Measurements from ENCODE around the gene SUN1.
"Not testable (repeated sequence)": the region's sequence is repeated elsewhere in the genome, so short reads cannot be mapped to it uniquely, and the experiment has no call there.

Gene SUN1

GRCh38 chr7:798921-799470 is 33.3 kb upstream of the SUN1 start:
- no peaks in the 10 kb centered on the region for H3K36me3 ChIP-seq (ENCODE audit: insufficient read depth, low read length)

GRCh38 chr7:800692-801091 is 31.6 kb upstream of the SUN1 start:
- Histone ChIP-seq H3K9ac (ENCODE audit: low read depth, low read length) (no peak overlapping the region), H3K9me3 (ENCODE audit: control insufficient read depth, insufficient read depth, low read length) (no peaks in the 10 kb centered on the region), H3K36me3 (ENCODE audit: insufficient read depth, low read length) (no peaks in the 10 kb centered on the region), H3K4me1 (ENCODE audit: insufficient read depth, low read length) (no peaks in the 10 kb centered on the region)

More at GRCh38 chr7:798921-799470, 33.3 kb upstream of the SUN1 start:
- no peaks in the 10 kb centered on the region for H3K4me1 ChIP-seq (ENCODE audit: insufficient read depth, low read length)
- no peak overlapping the region for H3K9ac ChIP-seq (ENCODE audit: low read depth, low read length)
- no peaks in the 10 kb centered on the region for H3K9me3 ChIP-seq (ENCODE audit: control insufficient read depth, insufficient read depth, low read length)

GRCh38 chr7:801351-801750 is 30.9 kb upstream of the SUN1 start:
- H3K9ac ChIP-seq (ENCODE audit: low read depth, low read length); H3K9me3 ChIP-seq (ENCODE audit: control insufficient read depth, insufficient read depth, low read length); H3K36me3 ChIP-seq (ENCODE audit: insufficient read depth, low read length); H3K4me1 ChIP-seq (ENCODE audit: insufficient read depth, low read length): not testable (repeated sequence)

GRCh38 chr7:801940-802381 is 30.3 kb upstream of the SUN1 start:
- H3K9me3 ChIP-seq (ENCODE audit: control insufficient read depth, insufficient read depth, low read length) = no peaks in the 10 kb centered on the region
- H3K4me1 ChIP-seq (ENCODE audit: insufficient read depth, low read length) = no peaks in the 10 kb centered on the region
- H3K36me3 ChIP-seq (ENCODE audit: insufficient read depth, low read length) = no peaks in the 10 kb centered on the region
- H3K9ac ChIP-seq (ENCODE audit: low read depth, low read length) = no peak overlapping the region

GRCh38 chr7:802500-803242 is 29.6 kb upstream of the SUN1 start:
- no peaks in the 10 kb centered on the region for H3K9me3 ChIP-seq (ENCODE audit: control insufficient read depth, insufficient read depth, low read length)
- H3K4me1 ChIP-seq (ENCODE audit: insufficient read depth, low read length) = no peaks in the 10 kb centered on the region
- H3K9ac ChIP-seq (ENCODE audit: low read depth, low read length) = no peak overlapping the region
- H3K36me3 ChIP-seq (ENCODE audit: insufficient read depth, low read length) = no peaks in the 10 kb centered on the region

GRCh38 chr7:803243-803635 is 29.0 kb upstream of the SUN1 start:
- no peaks in the 10 kb centered on the region for H3K4me1 ChIP-seq (ENCODE audit: insufficient read depth, low read length)
- H3K9me3 ChIP-seq (ENCODE audit: control insufficient read depth, insufficient read depth, low read length) = no peaks in the 10 kb centered on the region
- H3K36me3 ChIP-seq (ENCODE audit: insufficient read depth, low read length) = no peaks in the 10 kb centered on the region
- H3K9ac ChIP-seq (ENCODE audit: low read depth, low read length) = no peak overlapping the region

GRCh38 chr7:803796-804195 is 28.5 kb upstream of the SUN1 start:
- not testable (repeated sequence) for H3K36me3 ChIP-seq (ENCODE audit: insufficient read depth, low read length); H3K9ac ChIP-seq (ENCODE audit: low read depth, low read length); H3K4me1 ChIP-seq (ENCODE audit: insufficient read depth, low read length); H3K9me3 ChIP-seq (ENCODE audit: control insufficient read depth, insufficient read depth, low read length)

- H3K36me3 ChIP-seq (ENCODE audit: insufficient read depth, low read length) = no peaks in the 10 kb centered on the region
- H3K4me1 ChIP-seq (ENCODE audit: insufficient read depth, low read length) = no peaks in the 10 kb centered on the region
- no peaks in the 10 kb centered on the region for H3K9me3 ChIP-seq (ENCODE audit: control insufficient read depth, insufficient read depth, low read length)
- H3K9ac ChIP-seq (ENCODE audit: low read depth, low read length) = no peak overlapping the region
These were observed 27.0 kb upstream of the SUN1 start for GRCh38 chr7:805261-805660.

- no peaks in the 10 kb centered on the region for H3K9me3 ChIP-seq (ENCODE audit: control insufficient read depth, insufficient read depth, low read length)
- H3K9ac ChIP-seq (ENCODE audit: low read depth, low read length) = peak overlapping the region; percentile 68
- H3K4me1 ChIP-seq (ENCODE audit: insufficient read depth, low read length) = peaks cover 14% of the 10 kb centered on the region
- no peaks in the 10 kb centered on the region for H3K36me3 ChIP-seq (ENCODE audit: insufficient read depth, low read length)
These were observed 16.7 kb upstream of the SUN1 start for GRCh38 chr7:815284-816216.

- no peaks in the 10 kb centered on the region for H3K36me3 ChIP-seq (ENCODE audit: insufficient read depth, low read length)
- no peak overlapping the region for H3K9ac ChIP-seq (ENCODE audit: low read depth, low read length)
- peaks cover 14% of the 10 kb centered on the region for H3K4me1 ChIP-seq (ENCODE audit: insufficient read depth, low read length)
These were observed 16.0 kb upstream of the SUN1 start for GRCh38 chr7:816300-816750.

GRCh38 chr7:816751-817671 is 15.3 kb upstream of the SUN1 start:
- Histone ChIP-seq H3K9ac (ENCODE audit: low read depth, low read length) (peak overlapping the region; percentile 75), H3K4me1 (ENCODE audit: insufficient read depth, low read length) (peaks cover 14% of the 10 kb centered on the region)

More at GRCh38 chr7:816300-816750, 16.0 kb upstream of the SUN1 start:
- H3K9me3 ChIP-seq (ENCODE audit: control insufficient read depth, insufficient read depth, low read length) = no peaks in the 10 kb centered on the region

GRCh38 chr7:818031-818699 is 14.1 kb upstream of the SUN1 start:
- Histone ChIP-seq H3K4me1 (ENCODE audit: insufficient read depth, low read length) (peaks cover 8% of the 10 kb centered on the region), H3K9ac (ENCODE audit: low read depth, low read length) (peak overlapping the region; percentile 75; the same call in 1 of the 2 replicates)

More at GRCh38 chr7:816751-817671, 15.3 kb upstream of the SUN1 start:
- Histone ChIP-seq H3K9me3 (ENCODE audit: control insufficient read depth, insufficient read depth, low read length) (no peaks in the 10 kb centered on the region), H3K36me3 (ENCODE audit: insufficient read depth, low read length) (no peaks in the 10 kb centered on the region)

GRCh38 chr7:820341-820740 is 11.9 kb upstream of the SUN1 start:
- Histone ChIP-seq H3K4me1 (ENCODE audit: insufficient read depth, low read length) (no peaks in the 10 kb centered on the region; the same call in 1 of the 2 replicates), H3K9ac (ENCODE audit: low read depth, low read length) (no peak overlapping the region), H3K36me3 (ENCODE audit: insufficient read depth, low read length) (no peaks in the 10 kb centered on the region), H3K9me3 (ENCODE audit: control insufficient read depth, insufficient read depth, low read length) (no peaks in the 10 kb centered on the region)

More at GRCh38 chr7:818031-818699, 14.1 kb upstream of the SUN1 start:
- H3K36me3 ChIP-seq (ENCODE audit: insufficient read depth, low read length) = no peaks in the 10 kb centered on the region
- H3K9me3 ChIP-seq (ENCODE audit: control insufficient read depth, insufficient read depth, low read length) = no peaks in the 10 kb centered on the region

All from ES-I3 (cell line).